HepG2 (cell line): ENCODE data around the gene NBPF20. TPM values are rescaled to one million over a fixed set of nuclear protein-coding genes. Genes with fewer than 3 reads are reported as not detected.

Experiments used
- ADNP ChIP-seq: sonication (generic); formaldehyde crosslinking; IDR thresholded peaks from 2 replicates; pipeline ENCODE4 v1.4.0; 2020; ENCODE audit warnings: missing genetic modification reagents
- FOXP1 ChIP-seq, 2 experiments: fragments of 450-650 bp in 1 of 2; IDR thresholded peaks; 2 replicates each; pipeline ENCODE4 v1.6.1; 2017 to 2018; ENCODE audit warnings: antibody characterized with exemption in 1 of 2
- KDM2A ChIP-seq: sonication (generic); formaldehyde crosslinking; IDR thresholded peaks from 2 replicates; pipeline ENCODE4 v1.4.0; 2020; ENCODE audit warnings: low read depth, missing genetic modification reagents, borderline replicate concordance
- PHF20 ChIP-seq: sonication (generic); formaldehyde crosslinking; IDR thresholded peaks from 2 replicates; pipeline ENCODE4 v1.5.0; 2020; ENCODE audit warnings: mild to moderate bottlenecking, missing genetic modification reagents
- ZFY ChIP-seq: sonication (generic); formaldehyde crosslinking; IDR thresholded peaks from 2 replicates; pipeline ENCODE4 v1.4.0; 2020; ENCODE audit warnings: missing genetic modification reagents
- ZMAT3 ChIP-seq: sonication (generic); formaldehyde crosslinking; conservative IDR thresholded peaks from 2 replicates; pipeline ENCODE4 v1.7.0; 2021; ENCODE audit warnings: missing genetic modification reagents
- ZNF343 ChIP-seq: sonication (generic); formaldehyde crosslinking; IDR thresholded peaks from 2 replicates; pipeline ENCODE4 v1.4.0; 2020; ENCODE audit warnings: mild to moderate bottlenecking, missing genetic modification reagents
- ZNF550 ChIP-seq: sonication (generic); formaldehyde crosslinking; IDR thresholded peaks from 2 replicates; pipeline ENCODE4 v1.4.0; 2020; ENCODE audit warnings: mild to moderate bottlenecking, missing genetic modification reagents, borderline replicate concordance
- ZNF552 ChIP-seq: sonication (generic); formaldehyde crosslinking; IDR thresholded peaks from 2 replicates; pipeline ENCODE4 v1.9.0; 2022; ENCODE audit warnings: missing genetic modification reagents, mild to moderate bottlenecking, borderline replicate concordance
- ZNF883 ChIP-seq: sonication (generic); formaldehyde crosslinking; IDR thresholded peaks from 2 replicates; pipeline ENCODE4 v1.5.1; 2020; ENCODE audit warnings: mild to moderate bottlenecking, missing genetic modification reagents; ENCODE audit errors: not compliant biosample characterization
- polyA plus RNA-seq, 8 experiments: library from polyadenylated mRNA; depleted of rRNA in 3 of 8; stranded (reverse) in 7 of 8; unstranded in 1 of 8; fragments of >200 nt; fragmentation: Illumina TruSeq in 4 of 8; extraction: Trizol in 4 of 8; gene quantifications; 2 replicates each; pipeline versions ENCODE4 v1.2.1 to v1.2.3, GENCODE V29; 2011 to 2016; ENCODE audit warnings: low read depth in 4 of 8, missing spikeins in 1 of 8, mixed read lengths in 1 of 8; ENCODE audit not compliant: insufficient read depth in 1 of 8
- total RNA-seq, 5 experiments: library from RNA; depleted of rRNA; stranded (reverse); fragments of >200 nt; fragmentation: Illumina TruSeq; extraction: Trizol; gene quantifications; 2 replicates each; pipeline ENCODE4 v1.2.3, GENCODE V29; 2016; ENCODE audit warnings: low read depth in 1 of 5
- TF ChIP-seq, protein P1 (sequence below): sonication (generic); formaldehyde crosslinking; IDR thresholded peaks from 2 replicates; pipeline ENCODE4 v1.5.0; 2020; ENCODE audit warnings: mild to moderate bottlenecking, missing genetic modification reagents, borderline replicate concordance
- TF ChIP-seq, protein P2 (sequence below): sonication (generic); formaldehyde crosslinking; IDR thresholded peaks from 2 replicates; pipeline ENCODE4 v1.8.0; 2022; ENCODE audit warnings: missing genetic modification reagents, low read depth, mild to moderate bottlenecking, borderline replicate concordance
- TF ChIP-seq, protein P3 (sequence below): IDR thresholded peaks from 2 replicates; pipeline ENCODE4 v1.6.1; 2016; ENCODE audit warnings: mild to moderate bottlenecking
- TF ChIP-seq, protein P4 (sequence below): sonication (generic); formaldehyde crosslinking; IDR thresholded peaks from 2 replicates; pipeline ENCODE4 v1.8.0; 2022; ENCODE audit warnings: mild to moderate bottlenecking, missing genetic modification reagents; ENCODE audit not compliant: insufficient replicate concordance
- TF ChIP-seq, protein P5 (sequence below): sonication (generic); formaldehyde crosslinking; IDR thresholded peaks from 2 replicates; pipeline ENCODE4 v1.4.0; 2020; ENCODE audit warnings: mild to moderate bottlenecking, low read depth, missing genetic modification reagents
- TF ChIP-seq, protein P6 (sequence below): IDR thresholded peaks from 2 replicates; pipeline ENCODE4 v1.6.1; 2016; ENCODE audit warnings: control low read depth

The NBPF20 gene
- total and polyA plus RNA-seq, 2 of the 13 experiments (the other 11 are each of a cell fraction or from before 2014, with no cell fraction given) = 3.0 to 3.1 TPM

DNA sequence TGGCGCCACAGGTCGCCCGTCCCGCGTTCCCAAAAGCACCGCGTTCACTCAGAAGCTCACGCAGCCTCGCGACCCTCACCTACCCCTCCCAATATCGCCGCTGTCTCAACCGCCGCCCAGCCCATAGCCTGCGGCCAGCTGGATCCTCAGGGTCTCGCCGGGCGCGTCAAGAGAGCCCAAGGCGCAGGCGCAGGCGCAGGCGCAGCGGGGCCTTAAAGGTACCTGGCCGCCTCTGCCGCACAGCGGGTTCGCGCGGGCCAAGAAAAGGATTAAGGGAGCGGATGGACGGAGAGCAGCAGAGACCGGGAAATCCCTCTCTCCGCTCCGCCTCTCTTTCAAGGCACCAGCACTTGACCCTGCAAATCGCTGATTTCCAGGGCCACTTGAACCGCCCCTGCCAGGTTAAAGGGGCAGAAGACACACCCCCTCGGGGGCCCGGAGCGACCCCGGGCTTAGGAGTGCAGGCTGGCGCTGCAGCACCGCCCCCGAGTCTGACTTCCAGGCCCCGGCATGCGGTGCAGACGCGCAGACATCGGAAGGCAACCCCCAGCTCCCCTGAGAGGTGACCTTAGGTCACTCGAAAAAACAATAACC is at the start of gene NBPF20 (continued):
- TF ChIP-seq, protein P1, sequence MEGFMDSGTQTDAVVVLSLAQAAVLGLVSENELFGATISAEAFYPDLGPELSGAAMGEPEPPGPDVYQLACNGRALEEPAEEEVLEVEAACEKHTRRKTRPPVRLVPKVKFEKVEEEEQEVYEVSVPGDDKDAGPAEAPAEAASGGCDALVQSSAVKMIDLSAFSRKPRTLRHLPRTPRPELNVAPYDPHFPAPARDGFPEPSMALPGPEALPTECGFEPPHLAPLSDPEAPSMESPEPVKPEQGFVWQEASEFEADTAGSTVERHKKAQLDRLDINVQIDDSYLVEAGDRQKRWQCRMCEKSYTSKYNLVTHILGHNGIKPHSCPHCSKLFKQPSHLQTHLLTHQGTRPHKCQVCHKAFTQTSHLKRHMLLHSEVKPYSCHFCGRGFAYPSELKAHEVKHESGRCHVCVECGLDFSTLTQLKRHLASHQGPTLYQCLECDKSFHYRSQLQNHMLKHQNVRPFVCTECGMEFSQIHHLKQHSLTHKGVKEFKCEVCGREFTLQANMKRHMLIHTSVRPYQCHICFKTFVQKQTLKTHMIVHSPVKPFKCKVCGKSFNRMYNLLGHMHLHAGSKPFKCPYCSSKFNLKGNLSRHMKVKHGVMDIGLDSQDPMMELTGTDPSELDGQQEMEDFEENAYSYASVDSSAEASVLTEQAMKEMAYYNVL (CRISPR knock-in tag) = peak; percentile 83; the same call in 1 of the 2 replicates
- TF ChIP-seq PHF20 (CRISPR knock-in tag) (peak; percentile 38; the same call in 1 of the 2 replicates), FOXP1 (IDR thresholded peaks at IDR 0.05) (no peak), FOXP1 (CRISPR knock-in tag; IDR thresholded peaks at IDR 0.05) (no peak), ZNF343 (CRISPR knock-in tag) (no peak), ZFY (peak; percentile 49; the same call in 1 of the 2 replicates), ZNF552 (CRISPR knock-in tag) (no peak), KDM2A (CRISPR knock-in tag) (peak; percentile 22; the same call in 1 of the 2 replicates), ZMAT3 (CRISPR knock-in tag) (peak; percentile 31; the same call in 1 of the 2 replicates), ZNF550 (CRISPR knock-in tag) (no peak), ADNP (CRISPR knock-in tag) (no peak), ZNF883 (CRISPR knock-in tag) (no peak)
- TF ChIP-seq, protein P2, sequence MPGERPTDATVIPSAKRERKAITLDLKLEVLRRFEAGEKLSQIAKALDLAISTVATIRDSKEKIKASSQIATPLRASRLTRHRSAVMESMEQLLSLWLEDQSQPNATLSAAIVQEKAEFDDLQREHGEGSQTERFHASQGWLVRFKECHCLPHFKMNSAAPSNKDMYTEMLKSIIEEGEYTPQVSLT = no peak
- TF ChIP-seq, protein P3, sequence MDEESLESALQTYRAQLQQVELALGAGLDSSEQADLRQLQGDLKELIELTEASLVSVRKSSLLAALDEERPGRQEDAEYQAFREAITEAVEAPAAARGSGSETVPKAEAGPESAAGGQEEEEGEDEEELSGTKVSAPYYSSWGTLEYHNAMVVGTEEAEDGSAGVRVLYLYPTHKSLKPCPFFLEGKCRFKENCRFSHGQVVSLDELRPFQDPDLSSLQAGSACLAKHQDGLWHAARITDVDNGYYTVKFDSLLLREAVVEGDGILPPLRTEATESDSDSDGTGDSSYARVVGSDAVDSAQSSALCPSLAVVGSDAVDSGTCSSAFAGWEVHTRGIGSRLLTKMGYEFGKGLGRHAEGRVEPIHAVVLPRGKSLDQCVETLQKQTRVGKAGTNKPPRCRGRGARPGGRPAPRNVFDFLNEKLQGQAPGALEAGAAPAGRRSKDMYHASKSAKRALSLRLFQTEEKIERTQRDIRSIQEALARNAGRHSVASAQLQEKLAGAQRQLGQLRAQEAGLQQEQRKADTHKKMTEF (CRISPR knock-in tag) = no peak
- TF ChIP-seq, protein P4, sequence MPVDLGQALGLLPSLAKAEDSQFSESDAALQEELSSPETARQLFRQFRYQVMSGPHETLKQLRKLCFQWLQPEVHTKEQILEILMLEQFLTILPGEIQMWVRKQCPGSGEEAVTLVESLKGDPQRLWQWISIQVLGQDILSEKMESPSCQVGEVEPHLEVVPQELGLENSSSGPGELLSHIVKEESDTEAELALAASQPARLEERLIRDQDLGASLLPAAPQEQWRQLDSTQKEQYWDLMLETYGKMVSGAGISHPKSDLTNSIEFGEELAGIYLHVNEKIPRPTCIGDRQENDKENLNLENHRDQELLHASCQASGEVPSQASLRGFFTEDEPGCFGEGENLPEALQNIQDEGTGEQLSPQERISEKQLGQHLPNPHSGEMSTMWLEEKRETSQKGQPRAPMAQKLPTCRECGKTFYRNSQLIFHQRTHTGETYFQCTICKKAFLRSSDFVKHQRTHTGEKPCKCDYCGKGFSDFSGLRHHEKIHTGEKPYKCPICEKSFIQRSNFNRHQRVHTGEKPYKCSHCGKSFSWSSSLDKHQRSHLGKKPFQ (CRISPR knock-in tag) = no peak
- TF ChIP-seq, protein P5, sequence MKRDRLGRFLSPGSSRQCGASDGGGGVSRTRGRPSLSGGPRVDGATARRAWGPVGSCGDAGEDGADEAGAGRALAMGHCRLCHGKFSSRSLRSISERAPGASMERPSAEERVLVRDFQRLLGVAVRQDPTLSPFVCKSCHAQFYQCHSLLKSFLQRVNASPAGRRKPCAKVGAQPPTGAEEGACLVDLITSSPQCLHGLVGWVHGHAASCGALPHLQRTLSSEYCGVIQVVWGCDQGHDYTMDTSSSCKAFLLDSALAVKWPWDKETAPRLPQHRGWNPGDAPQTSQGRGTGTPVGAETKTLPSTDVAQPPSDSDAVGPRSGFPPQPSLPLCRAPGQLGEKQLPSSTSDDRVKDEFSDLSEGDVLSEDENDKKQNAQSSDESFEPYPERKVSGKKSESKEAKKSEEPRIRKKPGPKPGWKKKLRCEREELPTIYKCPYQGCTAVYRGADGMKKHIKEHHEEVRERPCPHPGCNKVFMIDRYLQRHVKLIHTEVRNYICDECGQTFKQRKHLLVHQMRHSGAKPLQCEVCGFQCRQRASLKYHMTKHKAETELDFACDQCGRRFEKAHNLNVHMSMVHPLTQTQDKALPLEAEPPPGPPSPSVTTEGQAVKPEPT (CRISPR knock-in tag) = 0 out of 2 replicates have a peak, but pooled peaks have one; percentile 44
- TF ChIP-seq, protein P6, sequence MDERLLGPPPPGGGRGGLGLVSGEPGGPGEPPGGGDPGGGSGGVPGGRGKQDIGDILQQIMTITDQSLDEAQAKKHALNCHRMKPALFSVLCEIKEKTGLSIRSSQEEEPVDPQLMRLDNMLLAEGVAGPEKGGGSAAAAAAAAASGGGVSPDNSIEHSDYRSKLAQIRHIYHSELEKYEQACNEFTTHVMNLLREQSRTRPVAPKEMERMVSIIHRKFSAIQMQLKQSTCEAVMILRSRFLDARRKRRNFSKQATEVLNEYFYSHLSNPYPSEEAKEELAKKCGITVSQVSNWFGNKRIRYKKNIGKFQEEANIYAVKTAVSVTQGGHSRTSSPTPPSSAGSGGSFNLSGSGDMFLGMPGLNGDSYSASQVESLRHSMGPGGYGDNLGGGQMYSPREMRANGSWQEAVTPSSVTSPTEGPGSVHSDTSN (CRISPR knock-in tag) = no peak
